ENCODE measurements around the gene GLT1D1. TPM values are rescaled to one million over a fixed set of nuclear protein-coding genes. Genes with fewer than 3 reads are reported as not detected.
A peak's percentile ranks its signal among the peaks of the same experiment; 100 is the strongest.

Gene GLT1D1
- polyA plus RNA-seq, 6 donors from 2014 or later: 0.13 to 0.52 (median 0.33) TPM; not detected in 2

- ATAC-seq (ENCODE audit: low read depth in 2 of 2) (no peak), DNase-seq (no peak)
- peaks cover 8 to 14% (median 10%) of the 10 kb centered on the region in 3 donors for H3K27me3 Mint-ChIP-seq
- peaks cover 6 to 18% of the 10 kb centered on the region in 2 donors for H3K36me3 Mint-ChIP-seq
- no peak overlapping the region for H3K4me3 Mint-ChIP-seq
- H3K9me3 Mint-ChIP-seq: peaks cover 6 to 28% (median 21%) of the 10 kb centered on the region in 7 donors
- H3K4me1 Mint-ChIP-seq: peaks cover 0 to 4% (median 0%) of the 10 kb centered on the region in 3 donors
- H3K27ac Mint-ChIP-seq: no peak overlapping the region
Measured at GRCh38 chr12:128872303-128872702, 19.0 kb downstream of the GLT1D1 start.

GRCh38 chr12:128876559-128876958, 23.3 kb downstream of the GLT1D1 start:
- Mint-ChIP-seq H3K36me3 (peaks cover 15 to 31% of the 10 kb centered on the region in 2 donors), H3K27me3 (peaks cover 10 to 13% (median 12%) of the 10 kb centered on the region in 3 donors), H3K9me3 (peaks cover 11 to 47% (median 33%) of the 10 kb centered on the region in 7 donors), H3K4me3 (no peak overlapping the region), H3K4me1 (no peaks in the 10 kb centered on the region), H3K27ac (no peak overlapping the region)
- ATAC-seq (ENCODE audit: low read depth in 2 of 2) (no peak), DNase-seq (no peak)

GRCh38 chr12:128879898-128880764, 26.9 kb downstream of the GLT1D1 start:
- DNase-seq (no peak), ATAC-seq (ENCODE audit: low read depth in 2 of 2) (no peak)
- Mint-ChIP-seq H3K9me3 (peaks cover 6 to 40% (median 27%) of the 10 kb centered on the region in 7 donors), H3K36me3 (peaks cover 15 to 24% of the 10 kb centered on the region in 2 donors), H3K27ac (no peak overlapping the region), H3K27me3 (peaks cover 4 to 8% (median 6%) of the 10 kb centered on the region in 3 donors), H3K4me3 (no peak overlapping the region), H3K4me1 (no peaks in the 10 kb centered on the region)

GRCh38 chr12:128891856-128892255, 38.6 kb downstream of the GLT1D1 start:
- Mint-ChIP-seq H3K27me3 (peaks cover 0 to 10% (median under 1%) of the 10 kb centered on the region in 3 donors), H3K4me3 (no peak overlapping the region), H3K27ac (no peak overlapping the region), H3K9me3 (no peaks in the 10 kb centered on the region), H3K4me1 (no peaks in the 10 kb centered on the region), H3K36me3 (no peaks in the 10 kb centered on the region)
- DNase-seq (no peak), ATAC-seq (ENCODE audit: low read depth in 2 of 2) (no peak)

- H3K4me1 Mint-ChIP-seq: no peaks in the 10 kb centered on the region
- no peaks in the 10 kb centered on the region for H3K9me3 Mint-ChIP-seq
- no peaks in the 10 kb centered on the region for H3K36me3 Mint-ChIP-seq
- H3K27ac Mint-ChIP-seq: peak overlapping the region in 1 of 6 donors; percentile 88
- peaks cover 0 to 2% (median under 1%) of the 10 kb centered on the region in 3 donors for H3K27me3 Mint-ChIP-seq
- ATAC-seq (ENCODE audit: low read depth in 2 of 2): no peak
- DNase-seq: no peak
- no peak overlapping the region for H3K4me3 Mint-ChIP-seq
Measured at GRCh38 chr12:128903236-128903635, 50.0 kb downstream of the GLT1D1 start.

GRCh38 chr12:128905003-128905544, 51.8 kb downstream of the GLT1D1 start:
- Mint-ChIP-seq H3K36me3 (no peaks in the 10 kb centered on the region), H3K4me1 (no peaks in the 10 kb centered on the region), H3K9me3 (no peaks in the 10 kb centered on the region), H3K4me3 (no peak overlapping the region), H3K27me3 (no peaks in the 10 kb centered on the region), H3K27ac (no peak overlapping the region)
- ATAC-seq (ENCODE audit: low read depth in 2 of 2): no peak
- DNase-seq: no peak

- peak overlapping the region in 2 of 6 donors; percentile 32 to 57 for H3K27ac Mint-ChIP-seq
- DNase-seq: no peak
- H3K4me1 Mint-ChIP-seq: no peaks in the 10 kb centered on the region
- ATAC-seq (ENCODE audit: low read depth in 2 of 2): no peak
- no peaks in the 10 kb centered on the region for H3K9me3 Mint-ChIP-seq
- no peak overlapping the region for H3K4me3 Mint-ChIP-seq
- H3K36me3 Mint-ChIP-seq: no peaks in the 10 kb centered on the region
- no peaks in the 10 kb centered on the region for H3K27me3 Mint-ChIP-seq
Measured at GRCh38 chr12:128906485-128907137, 53.3 kb downstream of the GLT1D1 start.

GRCh38 chr12:128908254-128908653, 55.0 kb downstream of the GLT1D1 start:
- DNase-seq (no peak), ATAC-seq (ENCODE audit: low read depth in 2 of 2) (no peak)
- Mint-ChIP-seq H3K36me3 (no peaks in the 10 kb centered on the region), H3K27ac (no peak overlapping the region), H3K27me3 (no peaks in the 10 kb centered on the region), H3K4me3 (no peak overlapping the region), H3K9me3 (no peaks in the 10 kb centered on the region), H3K4me1 (no peaks in the 10 kb centered on the region)

- H3K36me3 Mint-ChIP-seq: no peaks in the 10 kb centered on the region
- ATAC-seq (ENCODE audit: low read depth in 2 of 2): no peak
- H3K4me3 Mint-ChIP-seq: no peak overlapping the region
- no peaks in the 10 kb centered on the region for H3K27me3 Mint-ChIP-seq
- no peak overlapping the region for H3K27ac Mint-ChIP-seq
- DNase-seq: no peak
- H3K4me1 Mint-ChIP-seq: peaks cover 0 to under 1% (median 0%) of the 10 kb centered on the region in 3 donors
- H3K9me3 Mint-ChIP-seq: no peaks in the 10 kb centered on the region
Measured at GRCh38 chr12:128909653-128910052, 56.4 kb downstream of the GLT1D1 start.

- H3K27ac Mint-ChIP-seq: no peak overlapping the region
- H3K36me3 Mint-ChIP-seq: no peaks in the 10 kb centered on the region
- no peaks in the 10 kb centered on the region for H3K27me3 Mint-ChIP-seq
- no peak overlapping the region for H3K4me3 Mint-ChIP-seq
- no peaks in the 10 kb centered on the region for H3K9me3 Mint-ChIP-seq
- peaks cover 0 to 8% (median 4%) of the 10 kb centered on the region in 3 donors for H3K4me1 Mint-ChIP-seq
- ATAC-seq (ENCODE audit: low read depth in 2 of 2) (no peak), DNase-seq (no peak)
Measured at GRCh38 chr12:128910629-128911028, 57.4 kb downstream of the GLT1D1 start.

- no peaks in the 10 kb centered on the region for H3K9me3 Mint-ChIP-seq
- ATAC-seq (ENCODE audit: low read depth in 2 of 2) (no peak), DNase-seq (no peak)
- no peaks in the 10 kb centered on the region for H3K36me3 Mint-ChIP-seq
- H3K4me1 Mint-ChIP-seq: peaks cover 0 to 9% (median 4%) of the 10 kb centered on the region in 3 donors
- peak overlapping the region in 1 of 6 donors; percentile 37 for H3K27ac Mint-ChIP-seq
- H3K27me3 Mint-ChIP-seq: no peaks in the 10 kb centered on the region
- no peak overlapping the region for H3K4me3 Mint-ChIP-seq
Measured at GRCh38 chr12:128911861-128912260, 58.6 kb downstream of the GLT1D1 start.

GRCh38 chr12:128914908-128915563, 61.8 kb downstream of the GLT1D1 start:
- ATAC-seq (ENCODE audit: low read depth in 2 of 2) (peak; percentile 88 to 93), DNase-seq (peak; percentile 62)
- H3K27ac Mint-ChIP-seq: peak overlapping the region in 1 of 6 donors; percentile 33
- H3K9me3 Mint-ChIP-seq: peaks cover 0 to 3% (median 0%) of the 10 kb centered on the region in 7 donors
- peaks cover 0 to 9% (median 4%) of the 10 kb centered on the region in 3 donors for H3K4me1 Mint-ChIP-seq
- H3K4me3 Mint-ChIP-seq: no peak overlapping the region
- H3K36me3 Mint-ChIP-seq: no peaks in the 10 kb centered on the region
- H3K27me3 Mint-ChIP-seq: peaks cover 0 to 19% (median 12%) of the 10 kb centered on the region in 3 donors

- Mint-ChIP-seq H3K4me3 (no peak overlapping the region), H3K36me3 (no peaks in the 10 kb centered on the region), H3K9me3 (peaks cover 0 to 3% (median 0%) of the 10 kb centered on the region in 7 donors), H3K4me1 (peaks cover 0 to 9% (median 4%) of the 10 kb centered on the region in 3 donors), H3K27ac (peak overlapping the region in 2 of 6 donors; percentile 9 to 38), H3K27me3 (peaks cover 0 to 20% (median 18%) of the 10 kb centered on the region in 3 donors)
- DNase-seq: no peak
- ATAC-seq (ENCODE audit: low read depth in 2 of 2): no peak
Measured at GRCh38 chr12:128916425-128916824, 63.1 kb downstream of the GLT1D1 start.

Data from naive B cell (primary cell).